Esophagus muscularis mucosa (tissue), 4 donors: Measurements from ENCODE around the gene COL2A1. TPM values are rescaled to one million over a fixed set of nuclear protein-coding genes. Genes with fewer than 3 reads are reported as not detected.

Experiments
- DNase-seq: peaks from one replicate; pipeline ENCODE4 v3.0.0-alpha.2; 2017; ENCODE audit errors: extremely low spot score
- H3K27ac ChIP-seq, 4 donors: fragments of 200-600 bp; sonication (generic); replicated peaks in 1 of 4; 1 replicate in 3 of 4; 2 replicates in 1 of 4; pipeline ENCODE4 v1.5.1; 2016 to 2019; ENCODE audit warnings: mild to moderate bottlenecking in 1 of 4
- H3K27me3 ChIP-seq, 4 donors: fragments of 200-600 bp; sonication (generic); one replicate each; pipeline versions ENCODE4 v1.5.1 to v1.6.0; 2016 to 2019
- H3K36me3 ChIP-seq, 4 donors: fragments of 200-600 bp; sonication (generic); one replicate each; pipeline ENCODE4 v1.5.1; 2016 to 2019
- H3K4me1 ChIP-seq, 4 donors: fragments of 200-600 bp; sonication (generic); one replicate each; pipeline ENCODE4 v1.5.1; 2016 to 2019
- H3K4me3 ChIP-seq, 4 donors: fragments of 200-600 bp; sonication (generic); 1 replicate in 2 of 4; 2 replicates in 2 of 4; pipeline ENCODE4 v1.5.1; 2016 to 2019; ENCODE audit warnings: mild to moderate bottlenecking in 4 of 4, moderate library complexity in 1 of 4
- H3K9me3 ChIP-seq, 4 donors: fragments of 200-600 bp; sonication (generic); 1 replicate in 3 of 4; 2 replicates in 1 of 4; pipeline ENCODE4 v1.5.1; 2016 to 2019
- EP300 ChIP-seq: sonication (generic); formaldehyde crosslinking; IDR thresholded peaks from one replicate; pipeline ENCODE4 v1.6.1; 2017; ENCODE audit warnings: antibody characterized with exemption
- POLR2A ChIP-seq: fragments of 450-650 bp; IDR thresholded peaks from one replicate; pipeline ENCODE4 v1.6.1; 2017; ENCODE audit warnings: antibody characterized with exemption, moderate library complexity, mild to moderate bottlenecking, low read depth
- POLR2AphosphoS5 ChIP-seq, 2 donors: sonication (generic); formaldehyde crosslinking; IDR thresholded peaks; one replicate each; pipeline ENCODE4 v1.6.1; 2017; ENCODE audit warnings: antibody characterized with exemption in 2 of 2
- WGBS: methylation state at CpG from one replicate; pipeline ENCODE4 v1.1.5; 2018; 5-methylcytosine and 5-hydroxymethylcytosine counted together
- intact Hi-C: fragments of 100-400 bp; cut with DNase I; formaldehyde crosslinking; loops from one replicate; pipeline ENCODE4 v1.15.1; 2023
- total RNA-seq, 4 donors: library from RNA; depleted of rRNA; stranded (reverse); fragments of >200 nt; gene quantifications; one replicate each; pipeline versions ENCODE4 v1.1.0 to v1.2.1, GENCODE V29; 2016
- TF ChIP-seq, protein P1 (sequence below), 3 experiments: fragments of 200-600 bp in 2 of 3; fragments of 450-650 bp in 1 of 3; sonication (generic) in 2 of 3; IDR thresholded peaks; one replicate each; pipeline ENCODE4 v1.5.1; 2017 to 2019; ENCODE audit warnings: antibody characterized with exemption in 3 of 3, mild to moderate bottlenecking in 2 of 3, moderate library complexity in 1 of 3

COL2A1 gene
- total RNA-seq, 4 donors from 2014 or later: not detected

DNA sequence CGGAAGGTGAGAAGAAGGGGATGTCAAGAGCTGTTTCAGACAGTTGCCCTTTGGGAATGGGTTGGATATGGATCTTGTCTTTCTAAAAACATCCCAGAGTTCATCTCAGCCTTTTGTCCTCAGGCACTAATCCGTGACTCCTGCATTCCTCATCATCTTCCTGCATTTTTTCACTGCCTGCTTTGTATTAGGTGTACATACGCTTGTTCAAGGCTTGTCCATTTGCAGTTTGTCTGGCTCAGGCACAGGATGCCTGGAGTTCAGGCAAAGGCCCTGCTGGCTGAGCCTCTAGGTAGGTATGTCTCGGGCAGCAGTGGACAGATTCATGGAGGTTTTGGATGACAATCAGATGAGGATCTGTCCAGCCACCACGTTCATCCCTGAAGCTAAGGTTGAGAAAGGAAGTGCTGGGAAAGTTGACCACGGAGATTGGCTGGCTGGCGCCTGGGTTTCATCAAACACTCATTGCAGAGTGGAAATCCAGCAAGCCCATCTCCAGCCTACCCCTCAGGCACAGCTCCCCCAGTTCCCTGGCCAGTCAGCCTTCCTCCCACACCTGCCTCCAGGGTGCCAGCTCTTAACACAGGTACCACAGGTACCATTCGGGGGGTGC lies 53.3 kb downstream of the COL2A1 start:
- H3K4me3 ChIP-seq: no peak overlapping the region
- WGBS: 79% methylated on average over 8 of the region's 8 CpGs
- no peak overlapping the region for H3K27ac ChIP-seq
- no peaks in the 10 kb centered on the region for H3K27me3 ChIP-seq
- no peaks in the 10 kb centered on the region for H3K9me3 ChIP-seq
- intact Hi-C loops: no loop called here
- no peak for DNase-seq
- TF ChIP-seq EP300: no peak
- TF ChIP-seq, protein P1, sequence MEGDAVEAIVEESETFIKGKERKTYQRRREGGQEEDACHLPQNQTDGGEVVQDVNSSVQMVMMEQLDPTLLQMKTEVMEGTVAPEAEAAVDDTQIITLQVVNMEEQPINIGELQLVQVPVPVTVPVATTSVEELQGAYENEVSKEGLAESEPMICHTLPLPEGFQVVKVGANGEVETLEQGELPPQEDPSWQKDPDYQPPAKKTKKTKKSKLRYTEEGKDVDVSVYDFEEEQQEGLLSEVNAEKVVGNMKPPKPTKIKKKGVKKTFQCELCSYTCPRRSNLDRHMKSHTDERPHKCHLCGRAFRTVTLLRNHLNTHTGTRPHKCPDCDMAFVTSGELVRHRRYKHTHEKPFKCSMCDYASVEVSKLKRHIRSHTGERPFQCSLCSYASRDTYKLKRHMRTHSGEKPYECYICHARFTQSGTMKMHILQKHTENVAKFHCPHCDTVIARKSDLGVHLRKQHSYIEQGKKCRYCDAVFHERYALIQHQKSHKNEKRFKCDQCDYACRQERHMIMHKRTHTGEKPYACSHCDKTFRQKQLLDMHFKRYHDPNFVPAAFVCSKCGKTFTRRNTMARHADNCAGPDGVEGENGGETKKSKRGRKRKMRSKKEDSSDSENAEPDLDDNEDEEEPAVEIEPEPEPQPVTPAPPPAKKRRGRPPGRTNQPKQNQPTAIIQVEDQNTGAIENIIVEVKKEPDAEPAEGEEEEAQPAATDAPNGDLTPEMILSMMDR (IDR thresholded peaks at IDR 0.05): no peak
- no peak for TF ChIP-seq POLR2AphosphoS5 (IDR thresholded peaks at IDR 0.05)
- H3K36me3 ChIP-seq: no peaks in the 10 kb centered on the region
- peaks cover 0 to 18% (median 12%) of the 10 kb centered on the region in 4 donors for H3K4me1 ChIP-seq

DNA sequence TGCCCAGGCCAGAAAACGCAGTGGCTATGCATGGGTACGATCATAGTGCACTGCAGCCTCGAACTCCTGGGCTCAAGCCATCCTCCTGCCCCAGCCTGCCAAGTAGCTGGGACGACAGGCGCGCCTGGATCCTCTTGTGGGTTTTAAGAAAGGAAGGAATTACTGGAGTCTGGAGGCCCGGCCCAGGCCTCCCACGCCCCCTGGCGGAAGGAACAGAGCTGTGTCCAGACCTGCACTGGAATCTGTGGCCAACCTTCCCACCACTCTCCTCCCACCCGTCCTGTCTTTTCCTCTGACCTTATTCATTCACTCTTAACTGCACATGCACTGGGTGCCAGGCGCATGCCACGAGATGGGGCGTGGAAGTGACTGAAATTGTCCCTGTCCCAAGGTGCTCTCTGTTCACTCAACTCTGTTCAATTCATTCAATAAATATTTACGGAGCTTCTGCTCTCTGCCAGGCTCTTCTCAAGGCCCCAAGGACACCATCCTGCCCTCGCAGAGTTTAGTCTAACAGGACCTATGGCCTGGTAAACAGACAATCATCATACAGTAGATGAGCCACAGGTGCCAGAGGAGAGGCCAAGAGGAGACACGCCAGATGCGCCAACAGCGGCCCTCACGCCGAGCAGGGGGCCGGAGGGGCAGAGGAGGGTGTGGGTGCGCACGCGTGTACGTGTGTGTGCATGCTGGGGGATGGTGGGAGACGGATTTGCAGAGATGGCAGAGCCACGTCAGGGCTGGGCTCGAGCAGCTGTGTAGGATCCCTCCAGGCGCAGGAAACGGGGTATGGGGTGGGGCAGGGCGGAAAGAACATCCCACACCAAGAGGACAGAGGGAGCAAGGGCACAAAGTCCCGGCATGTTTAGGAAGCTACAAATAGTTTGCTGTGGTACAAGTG lies 54.6 kb downstream of the COL2A1 start:
- TF ChIP-seq, protein P1 (IDR thresholded peaks at IDR 0.05): peak; percentile 63 to 84 (median 64)
- no peak for TF ChIP-seq POLR2A
- no peaks in the 10 kb centered on the region for H3K36me3 ChIP-seq
- peaks cover 0 to 18% (median 12%) of the 10 kb centered on the region in 4 donors for H3K4me1 ChIP-seq
- H3K9me3 ChIP-seq: no peaks in the 10 kb centered on the region
- no peaks in the 10 kb centered on the region for H3K27me3 ChIP-seq
- DNase-seq: no peak
- no peak overlapping the region for H3K4me3 ChIP-seq
- WGBS: 60% methylated on average over 31 of the region's 32 CpGs
- H3K27ac ChIP-seq: no peak overlapping the region
- intact Hi-C loops: no loop called here

DNA sequence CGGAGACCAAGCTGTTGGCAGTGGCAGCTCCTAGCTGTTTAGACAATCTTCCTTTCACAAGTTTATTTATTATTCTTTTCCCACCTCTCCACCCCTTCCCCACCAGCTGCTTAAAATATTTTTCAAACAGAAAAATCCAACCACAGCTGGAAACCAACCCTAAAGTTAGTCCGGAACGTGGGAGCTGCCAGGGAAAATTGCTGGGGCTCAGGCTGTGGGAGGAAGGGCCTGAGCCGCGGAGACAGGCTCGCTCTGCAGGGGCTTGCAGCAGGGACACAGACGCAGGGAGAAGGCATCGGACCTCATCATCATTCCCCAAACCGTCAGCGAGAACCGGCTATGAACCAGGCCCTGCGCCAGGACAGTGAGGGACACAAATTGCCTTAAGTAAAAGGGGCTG lies 56.9 kb downstream of the COL2A1 start:
- peaks cover 0 to 18% (median 4%) of the 10 kb centered on the region in 4 donors for H3K27me3 ChIP-seq
- H3K9me3 ChIP-seq: no peaks in the 10 kb centered on the region
- TF ChIP-seq EP300 (no peak), POLR2AphosphoS5 (IDR thresholded peaks at IDR 0.05) (no peak), POLR2A (no peak)
- TF ChIP-seq, protein P1 (IDR thresholded peaks at IDR 0.05): no peak
- intact Hi-C loops: no loop called here
- H3K36me3 ChIP-seq: no peaks in the 10 kb centered on the region
- WGBS: 52% methylated on average over 10 of the region's 12 CpGs
- no peak overlapping the region for H3K4me3 ChIP-seq
- no peak for DNase-seq
- peaks cover 0 to 19% (median 12%) of the 10 kb centered on the region in 4 donors for H3K4me1 ChIP-seq
- H3K27ac ChIP-seq: no peak overlapping the region

DNA sequence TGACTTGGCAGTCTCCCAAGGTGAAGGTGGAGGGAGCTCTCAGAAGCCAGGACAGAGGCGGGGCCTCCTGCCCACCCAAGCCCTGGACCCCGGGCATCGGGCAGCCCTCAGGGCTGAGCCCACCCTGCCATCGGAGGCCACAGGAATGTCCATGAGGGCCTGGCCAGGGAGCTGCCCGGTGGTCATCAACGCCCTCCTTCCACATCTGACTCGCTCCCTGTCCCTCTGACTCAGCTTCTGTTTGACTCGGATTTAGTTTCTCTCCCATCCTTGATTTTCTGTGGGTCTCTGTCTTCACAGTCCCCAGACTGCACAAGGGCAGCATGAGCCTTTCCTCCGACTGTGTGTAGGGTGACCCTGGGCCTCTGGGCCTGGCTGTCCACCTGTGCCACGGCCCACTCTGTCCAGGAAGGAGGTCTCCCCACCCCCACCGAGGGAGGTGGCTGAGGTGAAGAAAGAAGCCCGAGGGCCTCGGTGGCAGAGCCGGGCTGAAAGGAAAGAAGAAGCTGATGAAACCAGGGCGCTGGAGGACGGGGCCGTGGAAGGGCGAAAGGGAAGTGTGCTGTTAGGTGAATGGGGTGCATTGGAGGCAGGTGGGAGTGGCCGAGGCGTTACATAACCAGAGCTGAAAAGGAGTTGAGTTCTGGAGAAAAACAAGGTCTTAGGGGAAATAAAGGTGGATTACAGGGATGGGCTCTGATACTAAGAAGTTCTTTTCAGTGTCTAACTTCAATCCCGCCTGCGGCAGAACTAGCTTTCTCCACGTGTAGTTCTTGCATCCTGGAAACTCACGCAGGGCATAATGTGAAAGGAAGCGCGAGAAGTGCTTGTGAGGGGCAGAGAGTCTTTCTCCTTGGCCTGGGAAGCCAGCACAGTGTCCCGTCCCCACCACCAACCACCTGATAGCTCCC lies 57.6 kb downstream of the COL2A1 start:
- Histone ChIP-seq H3K36me3 (no peaks in the 10 kb centered on the region), H3K27me3 (peaks cover 0 to 25% (median 7%) of the 10 kb centered on the region in 4 donors), H3K4me1 (peaks cover 0 to 24% (median 14%) of the 10 kb centered on the region in 4 donors), H3K4me3 (no peak overlapping the region), H3K9me3 (no peaks in the 10 kb centered on the region), H3K27ac (no peak overlapping the region)
- TF ChIP-seq EP300 (no peak), POLR2A (no peak), POLR2AphosphoS5 (IDR thresholded peaks at IDR 0.05) (no peak)
- TF ChIP-seq, protein P1 (IDR thresholded peaks at IDR 0.05): no peak
- DNase-seq: no peak
- intact Hi-C loops: no loop called here
- 67% methylated on average over 27 of the region's 27 CpGs for WGBS
